Liver (tissue), 3 donors: ENCODE results near the gene BAZ2B.

Source experiments
- ATF3 ChIP-seq: IDR thresholded peaks from 2 replicates; pipeline ENCODE4 v1.6.1; 2016; ENCODE audit warnings: antibody characterized with exemption
- CTCF ChIP-seq: fragments of 150-350 bp; IDR thresholded peaks from 2 replicates; pipeline ENCODE4 v1.5.1; 2017; ENCODE audit warnings: improper control_type of control experiment, low read depth, low read length; ENCODE audit not compliant: missing input control
- EGR1 ChIP-seq, 2 donors: IDR thresholded peaks; 2 replicates each; pipeline ENCODE4 v1.6.1; 2016 to 2018; ENCODE audit warnings: antibody characterized with exemption in 2 of 2, low read depth in 2 of 2
- JUND ChIP-seq, 2 donors: IDR thresholded peaks; 2 replicates each; pipeline ENCODE4 v1.6.1; 2016; ENCODE audit warnings: antibody characterized with exemption in 2 of 2
- MAX ChIP-seq: IDR thresholded peaks from 2 replicates; pipeline ENCODE4 v1.6.1; 2016; ENCODE audit warnings: antibody characterized with exemption
- RAD21 ChIP-seq, 2 donors: IDR thresholded peaks; 2 replicates each; pipeline ENCODE4 v1.6.1; 2016; ENCODE audit warnings: antibody characterized with exemption in 2 of 2, mild to moderate bottlenecking in 2 of 2
- SP1 ChIP-seq: IDR thresholded peaks from 2 replicates; pipeline ENCODE4 v1.6.1; 2018; ENCODE audit warnings: antibody characterized with exemption, mild to moderate bottlenecking
- donor health status: healthy.
- donor health status: healthy.

GRCh38 chr2:159559034-159559433, 57.3 kb downstream of the BAZ2B start:
- TF ChIP-seq RAD21 (IDR thresholded peaks at IDR 0.05) (no peak), EGR1 (IDR thresholded peaks at IDR 0.05; ENCODE audit: low read depth in 2 of 2) (no peak), SP1 (no peak), CTCF (no peak), JUND (IDR thresholded peaks at IDR 0.05) (no peak), ATF3 (no peak), MAX (no peak)
